ENCODE data around the gene COBL. TPM values are rescaled to one million over a fixed set of nuclear protein-coding genes. Genes with fewer than 3 reads are reported as not detected.

The COBL gene
- total and polyA plus RNA-seq, 12 donors: 0.09 to 1.4 (median 0.53) TPM

- H3K36me3 ChIP-seq (replicated peaks in 1 of 2): no peaks in the 10 kb centered on the region
- intact Hi-C loops (cut with DNase I): no loop called here
- H3K27me3 ChIP-seq: no peaks in the 10 kb centered on the region
- 75 to 84% (median 79%) methylated on average over 8 of the region's 8 CpGs for WGBS, 4 donors
- no peaks in the 10 kb centered on the region for H3K4me1 ChIP-seq (replicated peaks in 1 of 2)
- TF ChIP-seq POLR2A (IDR thresholded peaks at IDR 0.05) (no peak), CTCF (IDR thresholded peaks at IDR 0.05) (no peak)
- DNase-seq: no peak
- H3K9me3 ChIP-seq (replicated peaks in 1 of 3): no peaks in the 10 kb centered on the region
- H3K27ac ChIP-seq: no peak overlapping the region
- no peak overlapping the region for H3K4me3 ChIP-seq
Measured at GRCh38 chr7:51129527-51130472, 186.8 kb downstream of the COBL start.

DNA sequence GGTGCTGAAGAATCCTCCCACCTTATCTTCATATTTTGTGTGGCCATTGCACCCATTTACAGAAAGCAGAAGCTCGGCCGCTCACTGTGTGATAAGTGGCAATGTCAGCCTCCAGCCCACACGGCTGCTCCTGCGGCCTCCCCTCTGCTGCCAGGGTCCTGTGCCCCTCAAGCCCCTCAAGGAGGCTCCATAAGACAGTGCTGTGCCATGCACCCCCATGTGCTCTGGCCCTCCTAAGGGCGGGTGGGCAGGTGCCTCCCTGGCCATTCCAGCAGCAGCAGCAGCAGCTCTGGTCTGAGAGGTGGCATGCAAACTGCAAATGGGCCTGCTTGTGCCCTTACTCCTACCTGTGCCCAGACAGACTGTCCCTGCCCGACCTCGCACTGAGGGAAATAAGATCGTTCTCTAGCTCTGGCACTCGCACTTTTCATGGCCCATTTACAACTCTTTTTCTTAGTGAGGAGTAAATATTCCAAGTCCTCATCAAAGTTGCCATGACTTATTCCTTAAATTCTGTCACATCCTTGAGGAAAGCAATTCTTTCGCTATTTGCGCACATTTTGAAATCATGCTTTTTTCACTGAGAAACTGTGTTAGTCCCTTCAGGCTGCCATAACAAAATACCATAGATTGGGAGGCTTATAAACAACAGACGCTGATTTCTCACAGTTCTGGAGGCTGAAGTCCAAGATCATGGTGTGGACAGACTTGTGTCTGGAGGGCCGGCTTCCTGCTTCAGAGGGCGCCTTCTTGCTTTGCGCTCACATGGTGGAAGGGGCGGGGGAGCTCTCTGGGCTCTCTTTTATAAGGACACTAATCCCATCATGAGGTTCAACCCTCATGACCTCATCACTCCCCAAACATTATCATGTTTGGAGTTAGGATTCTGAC, 187.8 kb downstream of the COBL start:
- no peak for DNase-seq
- TF ChIP-seq CTCF (IDR thresholded peaks at IDR 0.05): no peak
- no peak for TF ChIP-seq POLR2A (IDR thresholded peaks at IDR 0.05)
- H3K27me3 ChIP-seq: no peaks in the 10 kb centered on the region
- no peak overlapping the region for H3K4me3 ChIP-seq
- WGBS, 4 donors: 82 to 90% (median 87%) methylated on average over 13 to 16 of the region's 16 CpGs
- H3K27ac ChIP-seq: no peak overlapping the region
- intact Hi-C loops (cut with DNase I): no loop called here
- no peaks in the 10 kb centered on the region for H3K36me3 ChIP-seq (replicated peaks in 1 of 2)
- no peaks in the 10 kb centered on the region for H3K9me3 ChIP-seq (replicated peaks in 1 of 3)
- H3K4me1 ChIP-seq (replicated peaks in 1 of 2): no peaks in the 10 kb centered on the region

- TF ChIP-seq POLR2A (IDR thresholded peaks at IDR 0.05): no peak
- TF ChIP-seq CTCF (IDR thresholded peaks at IDR 0.05): no peak
- 47 to 73% (median 54%) methylated on average over 3 of the region's 3 CpGs for WGBS, 4 donors
- Histone ChIP-seq H3K4me3 (no peak overlapping the region), H3K36me3 (replicated peaks in 1 of 2) (no peaks in the 10 kb centered on the region), H3K4me1 (replicated peaks in 1 of 2) (peaks cover 0 to 4% of the 10 kb centered on the region in 2 donors), H3K27ac (no peak overlapping the region), H3K9me3 (replicated peaks in 1 of 3) (no peaks in the 10 kb centered on the region), H3K27me3 (no peaks in the 10 kb centered on the region)
- intact Hi-C loops (cut with DNase I): no loop called here
- no peak for DNase-seq
Measured at GRCh38 chr7:51127618-51127904, 189.0 kb downstream of the COBL start.

Measured in adrenal gland (tissue), 12 donors.